Progenitor cell of endocrine pancreas (in vitro differentiated cells): ENCODE measurements around the gene DNAJC30. TPM values are rescaled to one million over a fixed set of nuclear protein-coding genes. Genes with fewer than 3 reads are reported as not detected.

Experiments used
- DNase-seq: peaks from one replicate; pipeline ENCODE4 v3.0.0; 2021; ENCODE audit warnings: low spot score; ENCODE audit not compliant: unreplicated experiment
- H3K27ac Mint-ChIP-seq: 2 replicates; pipeline ENCODE4 v1.8.0; 2021; ENCODE audit warnings: mild to moderate bottlenecking, moderate library complexity, mixed read lengths
- H3K27me3 Mint-ChIP-seq: 2 replicates; pipeline ENCODE4 v1.8.0; 2021; ENCODE audit warnings: mixed read lengths
- H3K36me3 Mint-ChIP-seq: 2 replicates; pipeline ENCODE4 v1.8.0; 2022; ENCODE audit warnings: mixed read lengths; ENCODE audit not compliant: insufficient read depth
- H3K4me1 Mint-ChIP-seq: 2 replicates; pipeline ENCODE4 v1.8.0; 2021; ENCODE audit warnings: low read depth, mixed read lengths
- H3K4me3 Mint-ChIP-seq: 2 replicates; pipeline ENCODE4 v1.8.0; 2021; ENCODE audit warnings: low read depth, mild to moderate bottlenecking, moderate library complexity, mixed read lengths
- H3K9me3 Mint-ChIP-seq: 2 replicates; pipeline ENCODE4 v1.8.0; 2021; ENCODE audit warnings: low read depth, mixed read lengths
- CTCF ChIP-seq: fragments of 200-600 bp; sonication (generic); IDR thresholded peaks from one replicate; pipeline ENCODE4 v1.5.0; 2021; ENCODE audit warnings: antibody characterized with exemption, mild to moderate bottlenecking; ENCODE audit not compliant: unreplicated experiment
- total RNA-seq: library from RNA; stranded (reverse); gene quantifications from 2 replicates; pipeline ENCODE4 v1.2.1, GENCODE V29; 2021

DNAJC30 gene
- total RNA-seq, 1 donor from 2014 or later = 11.1 TPM

GRCh38 chr7:73647725-73648592, 35.3 kb downstream of the DNAJC30 start:
- Mint-ChIP-seq H3K27ac (peak overlapping the region; percentile 84), H3K4me3 (peak overlapping the region; percentile 41), H3K4me1 (no peaks in the 10 kb centered on the region), H3K27me3 (peaks cover 71% of the 10 kb centered on the region), H3K36me3 (no peaks in the 10 kb centered on the region), H3K9me3 (no peaks in the 10 kb centered on the region)
- TF ChIP-seq CTCF = peak; percentile 22
- DNase-seq = peak; percentile 48

- Mint-ChIP-seq H3K4me3 (peak overlapping the region; percentile 51), H3K36me3 (no peaks in the 10 kb centered on the region), H3K27me3 (peaks cover 65% of the 10 kb centered on the region), H3K4me1 (no peaks in the 10 kb centered on the region), H3K9me3 (no peaks in the 10 kb centered on the region), H3K27ac (peak overlapping the region; percentile 89)
- TF ChIP-seq CTCF = no peak
- no peak for DNase-seq
Measured at GRCh38 chr7:73646785-73647724, 36.2 kb downstream of the DNAJC30 start.

GRCh38 chr7:73645643-73646174, 37.5 kb downstream of the DNAJC30 start:
- no peak for DNase-seq
- TF ChIP-seq CTCF = no peak
- no peaks in the 10 kb centered on the region for H3K36me3 Mint-ChIP-seq
- no peaks in the 10 kb centered on the region for H3K4me1 Mint-ChIP-seq
- peaks cover 58% of the 10 kb centered on the region for H3K27me3 Mint-ChIP-seq
- no peak overlapping the region for H3K27ac Mint-ChIP-seq
- H3K9me3 Mint-ChIP-seq = peaks cover 3% of the 10 kb centered on the region
- H3K4me3 Mint-ChIP-seq = no peak overlapping the region

GRCh38 chr7:73644688-73645286, 38.5 kb downstream of the DNAJC30 start:
- Mint-ChIP-seq H3K9me3 (peaks cover 3% of the 10 kb centered on the region), H3K27ac (no peak overlapping the region)

More at GRCh38 chr7:73644688-73645286, 38.5 kb downstream of the DNAJC30 start:
- Mint-ChIP-seq H3K27me3 (peaks cover 50% of the 10 kb centered on the region), H3K4me3 (no peak overlapping the region), H3K36me3 (no peaks in the 10 kb centered on the region), H3K4me1 (no peaks in the 10 kb centered on the region)
- DNase-seq = no peak
- no peak for TF ChIP-seq CTCF
